Esophagus squamous epithelium (tissue), 5 donors: ENCODE results near the gene MYO7B. TPM values are rescaled to one million over a fixed set of nuclear protein-coding genes. Genes with fewer than 3 reads are reported as not detected.

Source experiments
- DNase-seq: peaks from one replicate; lab custom pipeline; 2025; lab: John Stamatoyannopoulos, UW
- H3K27ac ChIP-seq, 4 donors: fragments of 200-600 bp; sonication (generic); one replicate each; pipeline ENCODE4 v1.5.1; 2016 to 2019; ENCODE audit warnings: mild to moderate bottlenecking in 1 of 4
- H3K27me3 ChIP-seq, 4 donors: fragments of 200-600 bp; sonication (generic); 1 replicate in 3 of 4; 2 replicates in 1 of 4; pipeline versions ENCODE4 v1.5.1 to v1.6.0; 2017 to 2021; ENCODE audit warnings: antibody characterized with exemption in 1 of 4
- H3K36me3 ChIP-seq, 3 donors: fragments of 200-600 bp; sonication (generic); one replicate each; pipeline ENCODE4 v1.5.1; 2016 to 2019
- H3K4me1 ChIP-seq, 3 donors: fragments of 200-600 bp; sonication (generic); one replicate each; pipeline ENCODE4 v1.5.1; 2017 to 2019
- H3K4me3 ChIP-seq, 4 donors: fragments of 200-600 bp; sonication (generic); 1 replicate in 3 of 4; 2 replicates in 1 of 4; pipeline ENCODE4 v1.5.1; 2016 to 2019; ENCODE audit warnings: mild to moderate bottlenecking in 2 of 4, moderate library complexity in 1 of 4
- H3K9me3 ChIP-seq, 3 donors: fragments of 200-600 bp; sonication (generic); one replicate each; pipeline ENCODE4 v1.5.1; 2016 to 2019
- POLR2A ChIP-seq, 4 donors: fragments of 450-650 bp; IDR thresholded peaks; one replicate each; pipeline ENCODE4 v1.6.1; 2017; ENCODE audit warnings: antibody characterized with exemption in 4 of 4, mild to moderate bottlenecking in 4 of 4, moderate library complexity in 3 of 4
- WGBS, 2 donors: methylation state at CpG; one replicate each; pipeline ENCODE4 v1.1.5; 2018; 5-methylcytosine and 5-hydroxymethylcytosine counted together
- intact Hi-C: fragments of 100-400 bp; cut with DNase I; formaldehyde crosslinking; loops from one replicate; pipeline ENCODE4 v1.15.0; 2022
- total RNA-seq, 4 donors: library from RNA; depleted of rRNA; stranded (reverse); fragments of >200 nt; gene quantifications; one replicate each; pipeline ENCODE4 v1.1.0, GENCODE V29; 2016
- TF ChIP-seq, protein P1 (sequence below), 6 experiments: fragments of 450-650 bp in 4 of 6; fragments of 200-600 bp in 2 of 6; sonication (generic) in 2 of 6; IDR thresholded peaks; one replicate each; pipeline ENCODE4 v1.5.1; 2016 to 2019; ENCODE audit warnings: antibody characterized with exemption in 6 of 6, mild to moderate bottlenecking in 4 of 6, moderate library complexity in 4 of 6
- donor health status: DM: yes; HTN: yes; CAD: no.

Gene MYO7B
- total RNA-seq, 4 donors from 2014 or later = 0.19 TPM; not detected in 3

DNA sequence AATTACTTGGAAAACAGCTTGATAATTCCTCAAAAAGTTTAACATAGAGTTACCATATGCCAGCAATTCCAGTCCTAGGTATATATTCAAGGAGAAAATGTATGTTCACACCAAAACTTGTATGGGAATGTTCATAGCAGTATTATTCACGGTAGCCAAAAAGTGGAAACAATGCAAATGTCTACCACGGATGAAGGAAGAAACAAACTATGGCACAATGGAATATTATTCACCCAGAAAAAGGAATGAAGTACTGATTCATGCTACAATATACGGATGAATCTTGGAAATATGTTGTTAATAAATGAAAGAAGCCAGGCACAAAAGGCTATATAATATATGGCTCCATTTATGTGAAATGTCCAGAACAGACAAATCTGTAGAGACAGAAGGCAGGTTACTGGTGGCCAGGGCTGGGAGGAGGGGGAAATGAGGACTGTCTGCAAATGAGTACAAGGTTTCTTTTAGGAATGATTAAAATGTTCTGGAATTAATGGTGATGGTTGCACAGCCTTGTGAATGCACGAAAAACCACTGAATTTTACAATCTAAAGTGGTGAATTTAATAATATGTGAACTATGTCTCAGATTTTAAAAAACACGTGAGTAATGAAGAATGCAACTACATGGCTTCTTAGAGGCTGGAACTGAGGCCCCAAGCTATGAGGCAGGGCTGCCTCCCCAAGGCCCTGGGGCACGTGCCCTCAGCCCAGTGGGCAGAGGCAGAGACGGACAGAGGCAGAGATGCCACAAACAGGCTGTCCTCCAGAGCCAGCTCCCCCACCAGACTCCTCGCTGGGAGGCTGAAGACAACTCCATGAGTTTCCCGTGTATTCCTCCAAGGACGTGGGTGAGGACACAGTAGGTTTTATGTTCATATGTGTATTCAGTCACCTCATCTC, 134.8 kb downstream of the MYO7B start:
- TF ChIP-seq, protein P1, sequence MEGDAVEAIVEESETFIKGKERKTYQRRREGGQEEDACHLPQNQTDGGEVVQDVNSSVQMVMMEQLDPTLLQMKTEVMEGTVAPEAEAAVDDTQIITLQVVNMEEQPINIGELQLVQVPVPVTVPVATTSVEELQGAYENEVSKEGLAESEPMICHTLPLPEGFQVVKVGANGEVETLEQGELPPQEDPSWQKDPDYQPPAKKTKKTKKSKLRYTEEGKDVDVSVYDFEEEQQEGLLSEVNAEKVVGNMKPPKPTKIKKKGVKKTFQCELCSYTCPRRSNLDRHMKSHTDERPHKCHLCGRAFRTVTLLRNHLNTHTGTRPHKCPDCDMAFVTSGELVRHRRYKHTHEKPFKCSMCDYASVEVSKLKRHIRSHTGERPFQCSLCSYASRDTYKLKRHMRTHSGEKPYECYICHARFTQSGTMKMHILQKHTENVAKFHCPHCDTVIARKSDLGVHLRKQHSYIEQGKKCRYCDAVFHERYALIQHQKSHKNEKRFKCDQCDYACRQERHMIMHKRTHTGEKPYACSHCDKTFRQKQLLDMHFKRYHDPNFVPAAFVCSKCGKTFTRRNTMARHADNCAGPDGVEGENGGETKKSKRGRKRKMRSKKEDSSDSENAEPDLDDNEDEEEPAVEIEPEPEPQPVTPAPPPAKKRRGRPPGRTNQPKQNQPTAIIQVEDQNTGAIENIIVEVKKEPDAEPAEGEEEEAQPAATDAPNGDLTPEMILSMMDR (IDR thresholded peaks at IDR 0.05) = no peak
- no peak for TF ChIP-seq POLR2A (IDR thresholded peaks at IDR 0.05)
- WGBS, 2 donors = 61 to 80% methylated on average over 10 of the region's 10 CpGs
- Histone ChIP-seq H3K4me1 (peaks cover 3 to 65% (median 7%) of the 10 kb centered on the region in 3 donors), H3K4me3 (no peak overlapping the region), H3K9me3 (no peaks in the 10 kb centered on the region), H3K27me3 (peaks cover 0 to 37% (median 0%) of the 10 kb centered on the region in 4 donors), H3K27ac (peak overlapping the region in 3 of 4 donors; percentile 6 to 28 (median 13)), H3K36me3 (no peaks in the 10 kb centered on the region)
- intact Hi-C loops = no loop called here
- DNase-seq = no peak

DNA sequence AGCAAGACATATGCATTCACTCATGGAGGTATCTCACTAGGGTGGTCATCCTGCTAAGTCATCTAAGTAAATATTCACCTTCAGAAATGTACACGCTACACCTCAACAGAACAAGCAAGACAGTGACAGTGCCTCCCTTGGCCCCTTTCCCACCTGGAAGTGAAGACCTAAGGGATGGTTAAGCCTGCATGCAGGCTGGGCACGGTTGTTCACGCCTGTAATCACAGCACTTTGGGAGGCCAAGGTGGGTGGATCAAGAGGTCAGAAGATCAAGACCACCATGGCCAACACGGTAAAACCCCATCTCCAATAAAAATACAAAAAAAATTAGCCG, 135.4 kb downstream of the MYO7B start:
- Histone ChIP-seq H3K27ac (peak overlapping the region in 3 of 4 donors; percentile 6 to 28 (median 13)), H3K4me3 (no peak overlapping the region), H3K4me1 (peaks cover 3 to 65% (median 7%) of the 10 kb centered on the region in 3 donors), H3K27me3 (peaks cover 0 to 43% (median 0%) of the 10 kb centered on the region in 4 donors), H3K9me3 (no peaks in the 10 kb centered on the region), H3K36me3 (no peaks in the 10 kb centered on the region)
- intact Hi-C loops = no loop called here
- TF ChIP-seq, protein P1 (IDR thresholded peaks at IDR 0.05) = no peak
- TF ChIP-seq POLR2A (IDR thresholded peaks at IDR 0.05) = no peak
- 73 to 77% methylated on average over 5 of the region's 5 CpGs for WGBS, 2 donors
- no peak for DNase-seq

DNA sequence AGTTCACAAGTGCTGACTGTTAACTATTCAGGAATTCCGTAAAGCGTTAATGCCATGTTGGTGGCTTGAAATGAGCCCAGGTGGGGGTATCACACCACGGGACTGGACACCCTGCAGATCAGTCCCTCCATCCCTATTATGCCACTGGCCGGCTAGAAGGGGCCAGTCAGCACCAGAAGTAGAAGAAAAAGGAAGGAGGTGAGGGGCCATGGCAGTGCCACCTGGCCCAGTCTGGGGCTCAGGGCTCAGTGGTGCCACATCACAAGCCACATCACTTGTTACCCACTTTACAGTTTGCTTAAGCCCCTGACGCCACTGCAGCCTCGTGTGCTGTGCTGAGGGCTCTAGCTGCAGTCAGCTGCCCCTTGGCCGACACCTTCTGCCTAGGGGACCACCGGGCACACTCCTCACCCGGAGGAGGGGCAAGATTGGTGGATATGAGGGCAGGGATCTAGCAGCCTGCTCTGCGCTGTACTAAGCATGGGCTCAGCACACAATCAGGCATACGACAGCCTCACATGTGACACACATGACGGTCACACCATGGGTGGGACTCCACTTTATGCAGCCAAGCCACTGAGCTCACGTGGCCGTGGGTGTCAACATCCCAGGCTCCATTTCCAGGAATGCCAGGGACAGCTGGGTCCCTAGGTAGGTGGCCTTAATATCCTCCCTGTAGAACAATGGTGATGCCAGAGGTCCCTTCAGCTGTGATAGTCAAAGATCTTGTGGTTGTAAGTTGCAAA, 136.2 kb downstream of the MYO7B start:
- H3K27me3 ChIP-seq = peaks cover 0 to 51% (median 0%) of the 10 kb centered on the region in 4 donors
- no peaks in the 10 kb centered on the region for H3K9me3 ChIP-seq
- H3K4me3 ChIP-seq = peak overlapping the region in 3 of 4 donors; percentile 55 to 79 (median 75)
- DNase-seq = no peak
- intact Hi-C loops = no loop called here
- no peaks in the 10 kb centered on the region for H3K36me3 ChIP-seq
- peaks cover 3 to 65% (median 7%) of the 10 kb centered on the region in 3 donors for H3K4me1 ChIP-seq
- H3K27ac ChIP-seq = peak overlapping the region in 3 of 4 donors; percentile 85 to 95 (median 91)
- WGBS, 2 donors = 64 to 72% methylated on average over 9 to 14 of the region's 14 CpGs
- TF ChIP-seq, protein P1 (IDR thresholded peaks at IDR 0.05) = no peak
- no peak for TF ChIP-seq POLR2A (IDR thresholded peaks at IDR 0.05)

DNA sequence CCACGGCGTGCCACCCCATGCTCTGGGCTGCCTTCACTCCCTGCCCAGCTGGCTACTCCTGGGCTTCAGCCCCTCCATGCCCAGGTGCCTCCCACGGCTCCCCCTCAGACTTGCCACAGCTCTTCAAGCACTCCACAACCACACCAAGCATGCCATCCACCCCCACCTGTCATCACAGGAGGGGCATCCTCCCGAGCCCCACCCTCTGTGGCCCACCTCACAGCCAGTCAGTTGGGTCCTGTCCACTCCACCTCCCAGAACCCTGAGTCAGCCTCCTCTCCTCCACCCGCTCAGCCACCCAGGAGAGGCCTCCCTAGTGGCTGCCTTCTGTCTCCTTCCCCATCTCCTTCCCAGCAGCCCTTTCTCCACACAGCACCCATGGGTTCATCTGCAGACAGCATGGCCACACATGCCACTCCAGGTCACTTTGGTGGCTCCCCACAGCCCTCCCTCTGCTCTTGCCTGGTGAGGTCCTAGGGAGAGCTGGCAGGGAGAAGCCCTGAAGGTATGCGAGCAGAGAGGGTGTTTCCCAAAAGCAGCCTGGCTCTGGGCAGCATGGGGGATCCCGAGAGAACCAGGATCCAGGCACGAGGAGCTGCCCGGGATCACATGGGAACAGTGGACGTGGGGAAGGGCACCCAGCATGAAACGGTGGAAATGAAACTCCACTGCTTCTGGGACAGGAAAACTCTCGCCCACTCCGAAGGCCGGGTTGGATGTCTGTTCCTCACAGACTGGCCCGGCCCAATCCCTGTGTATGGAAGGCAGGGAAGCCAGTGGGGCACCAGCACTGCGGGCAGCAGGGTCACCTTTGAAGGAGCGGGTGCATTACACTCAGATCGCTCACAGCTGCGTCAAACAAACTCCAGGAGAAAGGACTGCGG, 137.1 kb downstream of the MYO7B start:
- Histone ChIP-seq H3K27me3 (peaks cover 0 to 55% (median 0%) of the 10 kb centered on the region in 4 donors), H3K4me3 (peak overlapping the region in 3 of 4 donors; percentile 55 to 79 (median 75)), H3K4me1 (peaks cover 3 to 66% (median 7%) of the 10 kb centered on the region in 3 donors), H3K9me3 (no peaks in the 10 kb centered on the region), H3K27ac (peak overlapping the region; percentile 81 to 95 (median 88)), H3K36me3 (no peaks in the 10 kb centered on the region)
- intact Hi-C loops = no loop called here
- TF ChIP-seq, protein P1 (IDR thresholded peaks at IDR 0.05) = no peak
- no peak for TF ChIP-seq POLR2A (IDR thresholded peaks at IDR 0.05)
- DNase-seq = no peak
- WGBS, 2 donors = 73 to 75% methylated on average over 13 to 14 of the region's 20 CpGs
